ENCODE data around the gene APOBR. TPM values are rescaled to one million over a fixed set of nuclear protein-coding genes. Genes with fewer than 3 reads are reported as not detected.

APOBR gene
- total and polyA plus RNA-seq, 2 of the 13 experiments (the other 11 are each of a cell fraction or from before 2014, with no cell fraction given), result 0.03 TPM; not detected in 1

GRCh38 chr16:28531777-28532744 lies 37.6 kb downstream of the APOBR start (continued):
- TF ChIP-seq ZNF687 (CRISPR knock-in tag; IDR thresholded peaks at IDR 0.05) (peak; percentile 72), U2AF1 (optimal IDR thresholded peaks at IDR 0.05; ENCODE audit: low read depth, low read length) (no peak), TFAP4 (IDR thresholded peaks at IDR 0.05; ENCODE audit: borderline replicate concordance, low read depth) (no peak), ZSCAN21 (CRISPR knock-in tag; IDR thresholded peaks at IDR 0.05; ENCODE audit: borderline replicate concordance) (no peak), ZNF703 (CRISPR knock-in tag; IDR thresholded peaks at IDR 0.05; ENCODE audit: borderline replicate concordance) (no peak), ZNF329 (CRISPR knock-in tag; IDR thresholded peaks at IDR 0.05; ENCODE audit: low read depth) (no peak), KAT7 (CRISPR knock-in tag; IDR thresholded peaks at IDR 0.05; ENCODE audit: borderline replicate concordance) (no peak), DRAP1 (CRISPR knock-in tag; IDR thresholded peaks at IDR 0.05) (peak; percentile 65; the same call in 1 of the 2 replicates), ZBTB4 (CRISPR knock-in tag; IDR thresholded peaks at IDR 0.05; ENCODE audit: borderline replicate concordance) (no peak; the same call in 1 of the 2 replicates), SMARCE1 (IDR thresholded peaks at IDR 0.05; ENCODE audit: borderline replicate concordance) (no peak), ZNF7 (CRISPR knock-in tag; IDR thresholded peaks at IDR 0.05) (no peak), ZSCAN9 (CRISPR knock-in tag; IDR thresholded peaks at IDR 0.05; ENCODE audit: borderline replicate concordance) (no peak), NKX3-1 (CRISPR knock-in tag; IDR thresholded peaks at IDR 0.05) (peak; percentile 24; the same call in 1 of the 2 replicates), ZNF446 (CRISPR knock-in tag; IDR thresholded peaks at IDR 0.05) (no peak), KDM3A (CRISPR knock-in tag; IDR thresholded peaks at IDR 0.05; ENCODE audit: low read depth) (no peak), HDAC1 (CRISPR knock-in tag; IDR thresholded peaks at IDR 0.05) (no peak), FOXP4 (CRISPR knock-in tag; IDR thresholded peaks at IDR 0.05) (no peak)

Measured in HepG2 (cell line).